ENCODE data around the gene DAPP1. TPM values are rescaled to one million over a fixed set of nuclear protein-coding genes. Genes with fewer than 3 reads are reported as not detected.
"Not testable (repeated sequence)": the region's sequence is repeated elsewhere in the genome, so short reads cannot be mapped to it uniquely, and the experiment has no call there.

Gene DAPP1, protein sequence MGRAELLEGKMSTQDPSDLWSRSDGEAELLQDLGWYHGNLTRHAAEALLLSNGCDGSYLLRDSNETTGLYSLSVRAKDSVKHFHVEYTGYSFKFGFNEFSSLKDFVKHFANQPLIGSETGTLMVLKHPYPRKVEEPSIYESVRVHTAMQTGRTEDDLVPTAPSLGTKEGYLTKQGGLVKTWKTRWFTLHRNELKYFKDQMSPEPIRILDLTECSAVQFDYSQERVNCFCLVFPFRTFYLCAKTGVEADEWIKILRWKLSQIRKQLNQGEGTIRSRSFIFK
- total RNA-seq = 10 to 100 TPM; 19.6 to 22.8 TPM

DNA sequence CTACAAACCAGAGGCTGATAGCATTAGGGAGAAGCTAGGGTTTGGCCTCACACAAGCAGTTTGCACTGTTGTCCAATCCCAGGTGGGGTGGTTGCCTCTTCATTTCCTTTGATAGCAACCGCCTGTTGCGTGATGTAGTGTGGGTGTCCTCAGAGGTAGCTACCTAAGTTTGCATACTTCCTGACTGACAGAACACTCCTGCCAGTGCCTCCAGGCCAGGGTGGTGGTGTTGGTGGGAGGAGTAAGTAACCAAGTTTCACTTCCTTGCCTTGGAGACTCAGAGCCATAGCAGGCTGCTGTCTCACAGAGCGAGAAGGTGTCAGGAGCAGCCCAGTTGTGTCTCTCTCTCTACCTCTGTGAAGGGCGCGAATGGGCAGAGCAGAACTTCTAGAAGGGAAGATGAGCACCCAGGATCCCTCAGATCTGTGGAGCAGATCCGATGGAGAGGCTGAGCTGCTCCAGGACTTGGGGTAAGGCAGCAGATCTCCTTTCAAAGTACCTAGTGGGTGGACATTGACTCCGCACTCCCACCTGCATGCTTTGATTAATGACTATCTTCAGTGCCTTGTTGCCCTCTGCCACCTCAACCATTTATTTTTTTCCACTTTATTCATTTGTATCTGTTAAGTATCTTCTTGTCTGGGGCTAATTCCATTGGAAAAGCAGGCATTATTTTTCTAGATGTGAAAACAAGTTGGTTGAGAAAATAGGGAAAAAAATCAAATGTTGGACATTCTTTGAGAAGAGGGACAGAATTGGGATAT, at the start of gene DAPP1:
Gene DAPP1, plus strand, starts transcription at position 283 of the 764 bp plus-strand sequence. Its CDS starts 87 bp downstream, at position 370.
- POLR2A ChIA-PET = interaction anchor here (0.6 to 2.5 kb wide), 19 partner anchors 13 to 888 kb away, joined by 3 to 27 read pairs (median 6); partner anchors contain the start of genes ADH5, DNAJB14, EIF4E and LAMTOR3
- Mint-ChIP-seq H3K4me3 (peak within 1 kb of the TSS; percentile 82), H3K27me3 (no peaks in the 10 kb centered on the region), H3K36me3 (peaks cover 16% of the 10 kb centered on the region), H3K9me3 (no peaks in the 10 kb centered on the region), H3K27ac (peak within 1 kb of the TSS; percentile 97), H3K4me1 (peaks cover 49% of the 10 kb centered on the region)
- DNase-seq = peak; percentile 74
- ATAC-seq (ENCODE audit: low read depth) = peak; percentile 99

DNA sequence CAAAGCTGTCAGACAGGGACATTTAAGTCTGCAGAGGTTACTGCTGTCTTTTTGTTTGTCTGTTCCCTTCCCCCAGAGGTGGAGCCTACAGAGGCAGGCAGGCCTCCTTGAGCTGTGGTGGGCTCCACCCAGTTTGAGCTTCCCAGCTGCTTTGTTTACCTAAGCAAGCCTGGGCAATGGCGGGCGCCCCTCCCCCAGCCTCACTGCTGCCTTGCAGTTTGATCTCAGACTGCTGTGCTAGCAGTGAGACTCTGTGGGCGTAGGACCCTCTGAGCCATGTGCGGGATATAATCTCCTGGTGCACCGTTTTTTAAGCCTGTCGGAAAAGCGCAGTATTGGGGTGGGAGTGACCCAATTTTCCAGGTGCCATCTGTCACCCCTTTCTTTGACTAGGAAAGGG, 45.8 kb upstream of the DAPP1 start:
- H3K27ac Mint-ChIP-seq; H3K27me3 Mint-ChIP-seq; H3K9me3 Mint-ChIP-seq; DNase-seq; ATAC-seq (ENCODE audit: low read depth); H3K4me3 Mint-ChIP-seq; H3K4me1 Mint-ChIP-seq; POLR2A ChIA-PET; H3K36me3 Mint-ChIP-seq: not testable (repeated sequence)

DNA sequence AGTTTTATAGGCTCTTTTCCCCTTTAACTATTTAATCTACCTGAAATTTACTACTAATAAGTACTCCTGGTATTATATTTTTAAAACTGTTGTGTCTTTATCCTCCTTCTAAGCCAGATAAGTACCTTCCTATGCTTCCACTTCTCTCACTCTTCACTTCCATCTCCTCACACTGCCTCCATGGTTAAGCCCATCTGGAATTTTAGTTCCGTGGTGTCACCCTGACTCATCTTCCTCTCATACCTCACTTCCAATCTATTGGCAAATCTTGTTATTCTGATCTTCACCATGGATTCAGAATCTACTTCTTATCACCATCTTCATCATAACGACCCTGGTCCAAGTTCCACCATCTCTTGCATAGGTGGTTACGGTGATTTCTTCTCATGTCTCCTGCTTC, 32.7 kb upstream of the DAPP1 start:
- POLR2A ChIA-PET = no interaction called here

DNA sequence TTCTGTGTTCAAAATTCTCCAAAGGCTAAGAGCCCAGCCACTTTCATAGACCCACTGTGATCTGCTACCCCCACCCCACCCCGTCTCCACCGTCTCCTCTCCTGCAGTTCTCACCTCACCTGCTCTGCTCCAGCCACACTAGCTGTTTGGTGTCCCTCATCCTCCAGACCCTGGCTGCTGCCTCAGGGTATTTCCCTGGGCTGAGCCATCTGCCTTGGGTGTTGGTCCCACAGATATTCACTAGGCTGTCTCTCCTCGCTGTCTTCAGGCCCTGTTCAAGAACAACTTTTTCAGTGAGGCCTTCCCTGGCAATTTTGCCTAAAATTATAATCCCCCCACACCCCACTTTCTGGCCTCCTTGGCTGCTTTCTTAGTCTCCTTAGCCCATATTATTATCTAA, 31.8 kb upstream of the DAPP1 start:
- DNase-seq = no peak
- H3K27me3 Mint-ChIP-seq = peaks cover 10% of the 10 kb centered on the region
- no peaks in the 10 kb centered on the region for H3K9me3 Mint-ChIP-seq
- no peaks in the 10 kb centered on the region for H3K36me3 Mint-ChIP-seq
- H3K27ac Mint-ChIP-seq = no peak overlapping the region
- no peaks in the 10 kb centered on the region for H3K4me1 Mint-ChIP-seq
- no peak for ATAC-seq (ENCODE audit: low read depth)
- H3K4me3 Mint-ChIP-seq = no peak overlapping the region
- POLR2A ChIA-PET = no interaction called here

More for the DNA sequence above, 32.7 kb upstream of the DAPP1 start:
- Mint-ChIP-seq H3K36me3 (no peaks in the 10 kb centered on the region), H3K4me3 (no peak overlapping the region), H3K9me3 (no peaks in the 10 kb centered on the region), H3K27ac (no peak overlapping the region), H3K4me1 (no peaks in the 10 kb centered on the region), H3K27me3 (peaks cover 7% of the 10 kb centered on the region)
- no peak for DNase-seq
- ATAC-seq (ENCODE audit: low read depth) = no peak

DNA sequence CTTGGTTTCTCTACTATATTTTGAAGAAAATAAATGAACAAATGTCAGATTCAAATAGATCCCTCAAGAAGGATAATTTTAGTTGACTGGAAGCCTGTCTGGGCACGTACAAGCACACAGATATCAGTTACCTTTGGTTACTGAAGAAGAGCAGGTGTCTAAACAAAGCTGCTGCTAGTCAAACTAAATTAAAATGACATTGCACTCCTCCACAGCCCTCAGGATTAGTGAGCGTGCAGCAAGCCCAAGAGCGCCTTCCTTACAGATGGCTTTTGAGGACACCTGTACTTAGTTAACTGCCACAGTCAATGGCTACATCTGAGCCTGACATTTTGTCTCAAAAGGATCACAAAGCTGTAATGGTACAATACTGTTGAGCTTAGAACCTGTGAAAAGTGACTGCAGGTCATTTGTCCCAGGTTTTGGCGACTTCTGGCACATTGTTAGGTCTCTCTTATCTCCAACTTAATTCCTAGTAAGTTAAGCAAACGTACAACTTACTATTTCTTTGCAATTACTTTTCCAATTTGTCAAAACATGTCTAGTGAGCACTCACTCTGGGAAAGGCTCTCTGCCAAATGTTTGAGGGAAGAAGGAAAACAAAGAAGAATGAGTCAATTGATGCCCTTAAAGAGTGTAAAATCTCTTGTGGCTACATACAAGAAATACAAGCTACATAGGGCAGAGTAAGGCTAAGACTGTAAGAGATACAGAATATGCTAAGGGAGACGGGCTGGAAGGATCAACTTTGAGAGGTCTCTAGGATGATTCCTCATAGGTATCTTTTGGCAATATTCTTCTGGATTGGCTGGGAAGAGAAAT, 25.6 kb upstream of the DAPP1 start:
- Mint-ChIP-seq H3K36me3 (no peaks in the 10 kb centered on the region), H3K4me1 (no peaks in the 10 kb centered on the region), H3K4me3 (no peak overlapping the region), H3K27me3 (peaks cover 26% of the 10 kb centered on the region), H3K27ac (no peak overlapping the region), H3K9me3 (no peaks in the 10 kb centered on the region)
- POLR2A ChIA-PET = no interaction called here
- no peak for DNase-seq
- no peak for ATAC-seq (ENCODE audit: low read depth)

DNA sequence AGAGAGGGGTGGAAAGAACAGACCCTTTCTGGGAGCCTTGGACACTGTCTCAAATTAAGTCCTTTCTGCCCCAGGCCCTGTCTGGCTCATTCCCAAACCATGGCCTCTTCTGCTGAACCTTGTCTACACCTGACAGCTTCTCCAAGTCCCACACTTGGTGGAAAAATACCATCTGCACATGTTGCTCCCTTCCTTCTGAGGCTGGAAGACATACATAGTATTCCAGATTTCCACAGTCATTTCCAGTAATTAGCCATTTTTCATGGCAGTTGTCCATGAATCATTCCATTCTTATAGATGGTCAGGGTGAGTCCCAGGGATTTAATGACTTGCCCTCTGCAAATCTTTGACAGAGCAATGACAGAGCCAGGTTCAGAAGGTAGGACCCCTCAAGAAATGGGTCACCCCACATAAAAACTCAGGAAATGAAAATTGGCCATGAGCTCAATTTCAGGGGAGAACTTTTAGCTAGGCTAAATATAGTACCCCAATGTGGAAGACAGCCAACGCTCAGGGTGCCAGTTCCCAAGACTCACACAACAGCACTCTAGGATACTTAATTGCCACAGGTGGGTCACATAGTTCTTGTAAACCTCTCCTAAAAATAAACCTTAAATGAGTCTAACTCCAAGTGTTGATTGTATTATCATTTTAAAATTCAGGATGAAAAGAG, 16.2 kb upstream of the DAPP1 start:
- POLR2A ChIA-PET = no interaction called here
- Mint-ChIP-seq H3K36me3 (no peaks in the 10 kb centered on the region), H3K27me3 (peaks cover 21% of the 10 kb centered on the region), H3K27ac (no peak overlapping the region), H3K4me3 (no peak overlapping the region), H3K9me3 (peaks cover 2% of the 10 kb centered on the region), H3K4me1 (no peaks in the 10 kb centered on the region)
- no peak for ATAC-seq (ENCODE audit: low read depth)
- DNase-seq = no peak

DNA sequence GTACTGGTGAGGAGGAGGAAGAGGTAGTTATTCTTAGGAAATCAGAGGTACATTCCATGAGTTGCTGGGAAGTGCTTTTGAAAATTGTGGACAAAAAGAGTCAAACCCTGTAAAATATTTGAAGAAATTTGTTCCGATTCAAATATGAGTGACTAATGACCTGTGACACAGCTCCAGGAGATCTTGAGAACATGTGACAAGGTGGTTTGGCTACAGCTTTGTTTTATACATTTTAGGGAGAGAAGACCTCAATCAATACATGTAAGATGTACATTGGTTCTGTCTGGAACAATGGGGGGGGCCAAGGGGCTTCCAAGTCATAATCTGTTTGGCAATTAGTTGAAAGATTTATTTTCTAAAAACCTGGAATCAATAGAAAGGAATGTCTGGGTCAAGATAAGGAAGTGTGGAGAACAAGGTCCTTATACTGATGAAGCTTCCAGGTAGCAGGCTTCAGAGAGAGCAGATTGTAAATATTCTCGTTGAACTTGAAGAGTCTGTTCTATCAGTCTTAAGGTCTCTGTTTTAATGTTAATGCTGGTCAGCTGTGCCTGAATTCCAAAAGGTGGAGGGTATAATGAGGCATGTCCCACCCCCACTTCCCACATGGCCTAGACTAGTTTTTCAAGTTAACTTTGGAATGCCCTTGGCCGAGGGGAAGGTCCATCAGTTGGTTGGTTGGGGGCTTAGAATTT, 15.5 kb upstream of the DAPP1 start:
- H3K27me3 Mint-ChIP-seq = peaks cover 21% of the 10 kb centered on the region
- H3K27ac Mint-ChIP-seq = no peak overlapping the region
- DNase-seq = no peak
- H3K4me1 Mint-ChIP-seq = no peaks in the 10 kb centered on the region
- POLR2A ChIA-PET = no interaction called here
- no peak for ATAC-seq (ENCODE audit: low read depth)
- no peak overlapping the region for H3K4me3 Mint-ChIP-seq
- peaks cover 2% of the 10 kb centered on the region for H3K9me3 Mint-ChIP-seq
- no peaks in the 10 kb centered on the region for H3K36me3 Mint-ChIP-seq

DNA sequence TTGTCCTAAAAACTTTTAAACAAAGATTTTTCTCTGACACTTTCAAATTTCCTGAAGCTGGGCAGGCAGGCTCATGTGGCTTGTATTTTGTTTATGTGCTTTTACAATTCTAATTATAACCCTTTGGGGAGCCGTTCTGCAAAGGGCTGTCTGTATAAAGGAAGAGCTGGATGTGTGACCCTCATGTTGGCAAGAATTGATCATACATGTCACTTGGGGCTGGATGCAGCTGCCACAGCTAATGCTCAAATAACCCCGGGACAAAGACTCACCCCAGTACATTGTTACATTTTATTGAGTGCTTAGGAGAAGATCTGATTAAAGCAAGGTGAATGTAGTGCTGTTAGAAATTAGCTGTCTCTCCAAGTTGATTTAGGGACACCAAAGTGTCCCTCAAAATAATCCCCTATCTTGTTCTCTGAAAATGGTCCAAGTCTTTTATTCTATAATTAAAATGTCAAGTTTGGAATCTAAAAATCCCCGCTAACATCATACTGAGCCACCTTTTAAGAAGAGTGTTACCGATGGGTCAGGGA, 13.0 kb upstream of the DAPP1 start:
- no peaks in the 10 kb centered on the region for H3K36me3 Mint-ChIP-seq
- ATAC-seq (ENCODE audit: low read depth) = no peak
- no peak for DNase-seq
- POLR2A ChIA-PET = no interaction called here
- H3K4me3 Mint-ChIP-seq = no peak overlapping the region
- H3K27ac Mint-ChIP-seq = no peak overlapping the region
- H3K4me1 Mint-ChIP-seq = peaks cover 3% of the 10 kb centered on the region
- H3K9me3 Mint-ChIP-seq = no peaks in the 10 kb centered on the region
- peaks cover 23% of the 10 kb centered on the region for H3K27me3 Mint-ChIP-seq

DNA sequence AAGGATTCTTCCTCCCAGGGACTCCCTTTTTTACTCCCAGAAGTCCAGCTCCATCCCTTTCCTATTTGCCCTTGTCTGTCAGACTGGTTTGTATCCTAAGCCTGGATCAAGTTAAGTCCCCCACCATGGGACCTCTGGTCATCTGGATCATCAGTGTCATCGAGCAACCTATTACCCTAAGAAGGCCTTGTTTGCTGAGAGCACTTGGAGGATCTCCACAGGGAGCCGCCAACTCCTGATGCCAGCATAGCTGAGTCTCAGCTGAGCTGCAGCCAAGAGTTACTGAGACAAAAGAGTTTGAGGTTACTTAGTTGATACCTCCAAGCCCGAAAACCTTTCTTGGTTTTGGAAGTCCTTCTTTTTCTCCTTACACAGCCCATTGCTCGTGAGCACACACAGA, 10.1 kb upstream of the DAPP1 start:
- ATAC-seq (ENCODE audit: low read depth) (no peak), DNase-seq (no peak)
- Mint-ChIP-seq H3K4me3 (no peak overlapping the region), H3K9me3 (no peaks in the 10 kb centered on the region), H3K27me3 (peaks cover 23% of the 10 kb centered on the region), H3K4me1 (peaks cover 3% of the 10 kb centered on the region), H3K36me3 (no peaks in the 10 kb centered on the region), H3K27ac (no peak overlapping the region)
- POLR2A ChIA-PET = no interaction called here

DNA sequence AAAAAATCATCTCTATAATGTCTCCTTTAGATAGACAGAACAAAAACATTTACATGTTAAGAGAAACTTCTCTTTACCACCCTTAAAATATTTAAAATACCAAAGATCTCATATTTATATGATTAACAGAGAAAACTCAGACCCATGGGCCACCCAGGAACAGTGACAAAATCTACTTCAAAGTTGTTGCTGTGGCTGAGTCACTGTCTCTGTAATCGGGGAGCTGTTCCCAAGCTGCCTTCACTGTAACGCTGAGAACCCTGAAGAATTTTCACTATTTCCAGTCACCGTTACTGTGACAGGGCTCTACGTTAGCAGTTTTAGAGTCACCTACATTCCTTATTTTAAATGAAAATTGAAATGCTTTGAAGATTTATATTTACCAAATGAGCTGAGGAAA, 9.0 kb upstream of the DAPP1 start:
- no peak overlapping the region for H3K27ac Mint-ChIP-seq
- POLR2A ChIA-PET = interaction anchor here (0.8 to 1.7 kb wide), 2 partner anchors 141 to 244 kb away, joined by 3 to 9 read pairs; partner anchors contain the start of gene TRMT10A
- no peak for ATAC-seq (ENCODE audit: low read depth)

DNA sequence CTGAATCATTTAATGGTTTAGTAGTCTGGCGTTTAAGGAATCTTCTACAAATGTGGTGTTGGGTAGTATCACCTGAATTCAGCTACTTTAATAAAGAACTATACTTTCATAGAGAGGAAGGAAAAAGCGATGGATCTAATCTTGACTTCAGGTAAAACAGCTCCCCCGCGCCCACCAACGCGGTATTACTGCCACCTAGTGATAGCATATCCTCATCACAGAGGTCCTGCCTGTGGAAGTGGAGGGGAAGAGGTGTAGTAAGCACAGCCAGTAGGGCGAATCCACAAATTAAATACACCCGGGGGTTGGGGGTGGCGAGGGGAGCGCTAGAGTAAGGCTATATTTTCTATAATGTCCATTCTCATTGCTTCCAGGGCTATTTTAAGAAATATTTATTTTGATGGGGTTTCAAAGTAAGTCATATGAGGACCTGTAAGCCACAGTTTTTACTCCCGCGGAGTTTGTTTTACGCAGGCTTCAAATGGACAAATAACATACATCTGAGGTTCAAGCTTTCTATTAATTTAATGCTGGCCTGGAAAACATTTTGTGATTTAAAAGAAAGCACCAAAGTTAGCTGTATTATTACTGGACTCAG, 8.3 kb upstream of the DAPP1 start:
- peaks cover 5% of the 10 kb centered on the region for H3K4me1 Mint-ChIP-seq
- POLR2A ChIA-PET = interaction anchor here (0.5 to 1.7 kb wide), 3 partner anchors 77 to 245 kb away, joined by 3 to 9 read pairs (median 3); partner anchors contain the start of gene TRMT10A
- peaks cover 14% of the 10 kb centered on the region for H3K27me3 Mint-ChIP-seq
- H3K27ac Mint-ChIP-seq = no peak overlapping the region
- DNase-seq = peak; percentile 64
- H3K4me3 Mint-ChIP-seq = no peak overlapping the region
- ATAC-seq (ENCODE audit: low read depth) = peak; percentile 85
- no peaks in the 10 kb centered on the region for H3K9me3 Mint-ChIP-seq
- no peaks in the 10 kb centered on the region for H3K36me3 Mint-ChIP-seq

More for the DNA sequence above, 9.0 kb upstream of the DAPP1 start:
- Mint-ChIP-seq H3K27me3 (peaks cover 19% of the 10 kb centered on the region), H3K9me3 (no peaks in the 10 kb centered on the region), H3K4me3 (no peak overlapping the region), H3K4me1 (peaks cover 3% of the 10 kb centered on the region), H3K36me3 (no peaks in the 10 kb centered on the region)
- DNase-seq = no peak

DNA sequence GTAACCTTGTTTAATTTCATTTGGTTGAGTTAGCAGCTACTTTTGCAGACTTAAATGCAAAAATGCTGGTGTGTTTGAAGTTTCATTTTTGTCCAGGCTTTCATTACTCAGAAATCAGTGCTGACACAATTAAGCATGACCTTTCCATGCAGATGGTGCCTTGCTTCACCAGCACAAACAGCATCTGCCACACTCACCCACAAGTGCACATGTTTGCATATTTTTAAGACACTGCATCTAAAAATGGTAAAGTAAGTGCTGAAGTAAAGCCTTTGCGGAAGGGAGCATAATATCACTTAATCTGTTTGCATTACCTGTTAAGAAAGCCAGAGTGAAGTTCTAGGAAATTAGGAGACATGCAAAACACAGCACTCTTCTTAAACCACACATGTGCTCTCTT, 7.3 kb upstream of the DAPP1 start:
- Mint-ChIP-seq H3K4me1 (peaks cover 5% of the 10 kb centered on the region), H3K36me3 (no peaks in the 10 kb centered on the region), H3K27me3 (peaks cover 10% of the 10 kb centered on the region), H3K4me3 (no peak overlapping the region), H3K9me3 (no peaks in the 10 kb centered on the region), H3K27ac (no peak overlapping the region)
- no peak for ATAC-seq (ENCODE audit: low read depth)
- DNase-seq = no peak
- POLR2A ChIA-PET = interaction anchor here (1.0 kb wide), 1 partner anchor 246 kb away, joined by 3 read pairs; the partner anchor contains the start of gene TRMT10A

All from activated naive CD8-positive, alpha-beta T cell treated with anti-CD3 and anti-CD28 coated beads, Interleukin-2, amount 10 ng/mL, durations not matched to agents 7 days and 5 days (primary cell).